ENCODE results near the gene KLHL17. TPM values are rescaled to one million over a fixed set of nuclear protein-coding genes. Genes with fewer than 3 reads are reported as not detected.

KLHL17 gene
- total and polyA plus RNA-seq, 9 of the 15 experiments (the other 6 are each of a cell fraction or from before 2014, with no cell fraction given) = 0.14 to 84.8 (median 13.0) TPM

Small RNA genes within 50 kb of the gene (small RNA-seq; reads per million reads assigned to genes)
- gene AL645608.3 = not detected
- gene AL645608.4 = not detected

Other genes starting within 250 kb of the KLHL17 start
Only the 7 nearest of the 11 such genes appear.
- gene SAMD11, start 36.7 kb upstream of the KLHL17 start, total RNA-seq (2014; rRNA removed) = 0.41 and 0.82 TPM in 2 replicates
- 0.07 TPM in 1 of 2 replicates, not detected in the other for gene SAMD11, start 36.7 kb upstream of the KLHL17 start, total RNA-seq (2014; rRNA removed; fragmentation: Illumina TruSeq; extraction: Trizol)
- 0.11 and 0.26 TPM in 2 replicates for gene SAMD11, start 36.7 kb upstream of the KLHL17 start, total RNA-seq (2015; rRNA removed; fragmentation: Illumina TruSeq; extraction: Trizol)
- 0.38 and 0.49 TPM in 2 replicates for gene SAMD11, start 36.7 kb upstream of the KLHL17 start, total RNA-seq (2021)
- gene SAMD11, start 36.7 kb upstream of the KLHL17 start, polyA plus RNA-seq (2011; rRNA removed) = 0.24 and 0.31 TPM in 2 replicates
- gene SAMD11, start 36.7 kb upstream of the KLHL17 start, polyA plus RNA-seq (2014; fragmentation: Illumina TruSeq; extraction: Trizol) = not detected in 2 replicates
- under 1 TPM in 1 of 2 experiments, not detected in 1; 0.08 TPM for gene SAMD11, start 36.7 kb upstream of the KLHL17 start, polyA plus RNA-seq (2014; fragmentation: Nextera tagmentation; extraction: Ambion mirVana)
- 0.07 and 0.32 TPM in 2 replicates for gene SAMD11, start 36.7 kb upstream of the KLHL17 start, polyA plus RNA-seq (2014; rRNA removed)
- 363 and 418 TPM in 2 replicates for gene NOC2L, start 1.3 kb upstream of the KLHL17 start, total RNA-seq (2014; rRNA removed)
- gene NOC2L, start 1.3 kb upstream of the KLHL17 start, total RNA-seq (2014; rRNA removed; fragmentation: Illumina TruSeq; extraction: Trizol) = 111 and 128 TPM in 2 replicates
- gene NOC2L, start 1.3 kb upstream of the KLHL17 start, total RNA-seq (2015; rRNA removed; fragmentation: Illumina TruSeq; extraction: Trizol) = 214 and 216 TPM in 2 replicates
- 407 and 410 TPM in 2 replicates for gene NOC2L, start 1.3 kb upstream of the KLHL17 start, total RNA-seq (2021)
- 86.6 and 118 TPM in 2 replicates for gene NOC2L, start 1.3 kb upstream of the KLHL17 start, polyA plus RNA-seq (2011; rRNA removed)
- 200 and 279 TPM in 2 replicates for gene NOC2L, start 1.3 kb upstream of the KLHL17 start, polyA plus RNA-seq (2014; fragmentation: Illumina TruSeq; extraction: Trizol)
- gene NOC2L, start 1.3 kb upstream of the KLHL17 start, polyA plus RNA-seq (2014; fragmentation: Nextera tagmentation; extraction: Ambion mirVana) = 1 to 10 TPM; 4.0 to 9.7 TPM
- gene NOC2L, start 1.3 kb upstream of the KLHL17 start, polyA plus RNA-seq (2014; rRNA removed) = 260 and 299 TPM in 2 replicates
- gene PLEKHN1, start 5.9 kb downstream of the KLHL17 start, total RNA-seq (2014; rRNA removed) = 0.09 and 0.69 TPM in 2 replicates
- 0.07 TPM in 1 of 2 replicates, not detected in the other for gene PLEKHN1, start 5.9 kb downstream of the KLHL17 start, total RNA-seq (2014; rRNA removed; fragmentation: Illumina TruSeq; extraction: Trizol)
- gene PLEKHN1, start 5.9 kb downstream of the KLHL17 start, total RNA-seq (2015; rRNA removed; fragmentation: Illumina TruSeq; extraction: Trizol) = 0.11 and 0.18 TPM in 2 replicates
- gene PLEKHN1, start 5.9 kb downstream of the KLHL17 start, total RNA-seq (2021) = 1.2 and 1.5 TPM in 2 replicates
- 0.13 and 0.34 TPM in 2 replicates for gene PLEKHN1, start 5.9 kb downstream of the KLHL17 start, polyA plus RNA-seq (2011; rRNA removed)
- 0.13 and 0.69 TPM in 2 replicates for gene PLEKHN1, start 5.9 kb downstream of the KLHL17 start, polyA plus RNA-seq (2014; fragmentation: Illumina TruSeq; extraction: Trizol)
- not detected for gene PLEKHN1, start 5.9 kb downstream of the KLHL17 start, polyA plus RNA-seq (2014; fragmentation: Nextera tagmentation; extraction: Ambion mirVana)
- gene PLEKHN1, start 5.9 kb downstream of the KLHL17 start, polyA plus RNA-seq (2014; rRNA removed) = 0.52 and 0.80 TPM in 2 replicates
- not detected in 2 replicates for gene PERM1, start 21.5 kb downstream of the KLHL17 start, total RNA-seq (2014; rRNA removed)
- gene PERM1, start 21.5 kb downstream of the KLHL17 start, total RNA-seq (2014; rRNA removed; fragmentation: Illumina TruSeq; extraction: Trizol) = not detected in 2 replicates
- gene PERM1, start 21.5 kb downstream of the KLHL17 start, total RNA-seq (2015; rRNA removed; fragmentation: Illumina TruSeq; extraction: Trizol) = not detected in 2 replicates
- not detected in 2 replicates for gene PERM1, start 21.5 kb downstream of the KLHL17 start, total RNA-seq (2021)
- 0.04 TPM in 1 of 2 replicates, not detected in the other for gene PERM1, start 21.5 kb downstream of the KLHL17 start, polyA plus RNA-seq (2011; rRNA removed)
- not detected in 2 replicates for gene PERM1, start 21.5 kb downstream of the KLHL17 start, polyA plus RNA-seq (2014; fragmentation: Illumina TruSeq; extraction: Trizol)
- not detected for gene PERM1, start 21.5 kb downstream of the KLHL17 start, polyA plus RNA-seq (2014; fragmentation: Nextera tagmentation; extraction: Ambion mirVana)
- not detected in 2 replicates for gene PERM1, start 21.5 kb downstream of the KLHL17 start, polyA plus RNA-seq (2014; rRNA removed)
- gene HES4, start 39.5 kb downstream of the KLHL17 start, total RNA-seq (2014; rRNA removed) = 41.4 and 49.2 TPM in 2 replicates
- 0.25 TPM in 1 of 2 replicates, not detected in the other for gene HES4, start 39.5 kb downstream of the KLHL17 start, total RNA-seq (2014; rRNA removed; fragmentation: Illumina TruSeq; extraction: Trizol)
- 1.9 TPM in 2 replicates for gene HES4, start 39.5 kb downstream of the KLHL17 start, total RNA-seq (2015; rRNA removed; fragmentation: Illumina TruSeq; extraction: Trizol)
- gene HES4, start 39.5 kb downstream of the KLHL17 start, total RNA-seq (2021) = 40.5 and 44.3 TPM in 2 replicates
- gene HES4, start 39.5 kb downstream of the KLHL17 start, polyA plus RNA-seq (2011; rRNA removed) = 5.3 and 10.4 TPM in 2 replicates
- gene HES4, start 39.5 kb downstream of the KLHL17 start, polyA plus RNA-seq (2014; fragmentation: Illumina TruSeq; extraction: Trizol) = 0.21 and 0.61 TPM in 2 replicates
- gene HES4, start 39.5 kb downstream of the KLHL17 start, polyA plus RNA-seq (2014; fragmentation: Nextera tagmentation; extraction: Ambion mirVana) = not detected
- 33.7 and 43.7 TPM in 2 replicates for gene HES4, start 39.5 kb downstream of the KLHL17 start, polyA plus RNA-seq (2014; rRNA removed)
- 58.3 and 70.7 TPM in 2 replicates for gene ISG15, start 52.9 kb downstream of the KLHL17 start, total RNA-seq (2014; rRNA removed)
- gene ISG15, start 52.9 kb downstream of the KLHL17 start, total RNA-seq (2014; rRNA removed; fragmentation: Illumina TruSeq; extraction: Trizol) = 0.40 and 0.54 TPM in 2 replicates
- gene ISG15, start 52.9 kb downstream of the KLHL17 start, total RNA-seq (2015; rRNA removed; fragmentation: Illumina TruSeq; extraction: Trizol) = 10.8 and 11.6 TPM in 2 replicates
- gene ISG15, start 52.9 kb downstream of the KLHL17 start, total RNA-seq (2021) = 31.1 and 32.5 TPM in 2 replicates
- 14.5 and 15.7 TPM in 2 replicates for gene ISG15, start 52.9 kb downstream of the KLHL17 start, polyA plus RNA-seq (2011; rRNA removed)
- 2.6 and 12.8 TPM in 2 replicates for gene ISG15, start 52.9 kb downstream of the KLHL17 start, polyA plus RNA-seq (2014; fragmentation: Illumina TruSeq; extraction: Trizol)
- gene ISG15, start 52.9 kb downstream of the KLHL17 start, polyA plus RNA-seq (2014; fragmentation: Nextera tagmentation; extraction: Ambion mirVana) = 10 to 100 TPM in 1 of 2 experiments, 1 to 10 TPM in 1; 7.2 to 12.2 TPM
- 50.8 and 56.1 TPM in 2 replicates for gene ISG15, start 52.9 kb downstream of the KLHL17 start, polyA plus RNA-seq (2014; rRNA removed)
- gene AGRN, start 59.5 kb downstream of the KLHL17 start, total RNA-seq (2014; rRNA removed) = 29.5 and 37.2 TPM in 2 replicates
- 4.5 and 4.9 TPM in 2 replicates for gene AGRN, start 59.5 kb downstream of the KLHL17 start, total RNA-seq (2014; rRNA removed; fragmentation: Illumina TruSeq; extraction: Trizol)
- 12.0 and 13.2 TPM in 2 replicates for gene AGRN, start 59.5 kb downstream of the KLHL17 start, total RNA-seq (2015; rRNA removed; fragmentation: Illumina TruSeq; extraction: Trizol)
- gene AGRN, start 59.5 kb downstream of the KLHL17 start, total RNA-seq (2021) = 89.7 and 111 TPM in 2 replicates
- gene AGRN, start 59.5 kb downstream of the KLHL17 start, polyA plus RNA-seq (2011; rRNA removed) = 18.1 and 39.0 TPM in 2 replicates
- 19.2 and 34.8 TPM in 2 replicates for gene AGRN, start 59.5 kb downstream of the KLHL17 start, polyA plus RNA-seq (2014; fragmentation: Illumina TruSeq; extraction: Trizol)
- gene AGRN, start 59.5 kb downstream of the KLHL17 start, polyA plus RNA-seq (2014; fragmentation: Nextera tagmentation; extraction: Ambion mirVana) = under 1 TPM; 0.04 to 0.06 TPM
- 49.3 and 67.7 TPM in 2 replicates for gene AGRN, start 59.5 kb downstream of the KLHL17 start, polyA plus RNA-seq (2014; rRNA removed)